ENCODE data around the gene PRPF31.

PRPF31 gene

GRCh38 chr19:54160182-54160811 is 44.7 kb downstream of the PRPF31 start:
- TF ChIP-seq FOXP2 (optimal IDR thresholded peaks at IDR 0.05; ENCODE audit: borderline replicate concordance, extremely low read depth, extremely low read length, insufficient read depth) (no peak), REST (IDR thresholded peaks at IDR 0.05; ENCODE audit: insufficient read depth in 1 of 2, low read depth in 2 of 2, low read length in 2 of 2) (no peak), POLR2AphosphoS5 (IDR thresholded peaks at IDR 0.05; ENCODE audit: low read depth, low read length) (no peak), TAF1 (IDR thresholded peaks at IDR 0.05; ENCODE audit: borderline replicate concordance, insufficient read depth, low read length) (no peak)

GRCh38 chr19:54160854-54161253 is 45.3 kb downstream of the PRPF31 start:
- TF ChIP-seq FOXP2 (optimal IDR thresholded peaks at IDR 0.05; ENCODE audit: borderline replicate concordance, extremely low read depth, extremely low read length, insufficient read depth) (no peak), SIN3A (IDR thresholded peaks at IDR 0.05; ENCODE audit: borderline replicate concordance, insufficient read depth, low read length) (no peak)

- TF ChIP-seq POLR2AphosphoS5 (IDR thresholded peaks at IDR 0.05; ENCODE audit: low read depth, low read length) (no peak), SIN3A (IDR thresholded peaks at IDR 0.05; ENCODE audit: borderline replicate concordance, insufficient read depth, low read length) (no peak)
Observed at GRCh38 chr19:54162241-54162805, 46.8 kb downstream of the PRPF31 start.

GRCh38 chr19:54162884-54163283 is 47.3 kb downstream of the PRPF31 start:
- no peak for TF ChIP-seq REST (IDR thresholded peaks at IDR 0.05; ENCODE audit: insufficient read depth in 1 of 2, low read depth in 2 of 2, low read length in 2 of 2)
- TF ChIP-seq SIN3A (IDR thresholded peaks at IDR 0.05; ENCODE audit: borderline replicate concordance, insufficient read depth, low read length) = no peak
- no peak for TF ChIP-seq TAF1 (IDR thresholded peaks at IDR 0.05; ENCODE audit: borderline replicate concordance, insufficient read depth, low read length)
- no peak for TF ChIP-seq POLR2AphosphoS5 (IDR thresholded peaks at IDR 0.05; ENCODE audit: low read depth, low read length)
- no peak for TF ChIP-seq FOXP2 (optimal IDR thresholded peaks at IDR 0.05; ENCODE audit: borderline replicate concordance, extremely low read depth, extremely low read length, insufficient read depth)

- TF ChIP-seq FOXP2 (optimal IDR thresholded peaks at IDR 0.05; ENCODE audit: borderline replicate concordance, extremely low read depth, extremely low read length, insufficient read depth) (no peak), POLR2AphosphoS5 (IDR thresholded peaks at IDR 0.05; ENCODE audit: low read depth, low read length) (no peak), SIN3A (IDR thresholded peaks at IDR 0.05; ENCODE audit: borderline replicate concordance, insufficient read depth, low read length) (no peak), TAF1 (IDR thresholded peaks at IDR 0.05; ENCODE audit: borderline replicate concordance, insufficient read depth, low read length) (no peak), REST (IDR thresholded peaks at IDR 0.05; ENCODE audit: insufficient read depth in 1 of 2, low read depth in 2 of 2, low read length in 2 of 2) (no peak)
Observed at GRCh38 chr19:54164369-54165068, 49.0 kb downstream of the PRPF31 start.

GRCh38 chr19:54165222-54165621 is 49.7 kb downstream of the PRPF31 start:
- TF ChIP-seq SIN3A (IDR thresholded peaks at IDR 0.05; ENCODE audit: borderline replicate concordance, insufficient read depth, low read length) = no peak
- TF ChIP-seq FOXP2 (optimal IDR thresholded peaks at IDR 0.05; ENCODE audit: borderline replicate concordance, extremely low read depth, extremely low read length, insufficient read depth) = no peak
- no peak for TF ChIP-seq REST (IDR thresholded peaks at IDR 0.05; ENCODE audit: insufficient read depth in 1 of 2, low read depth in 2 of 2, low read length in 2 of 2)
- no peak for TF ChIP-seq POLR2AphosphoS5 (IDR thresholded peaks at IDR 0.05; ENCODE audit: low read depth, low read length)
- no peak for TF ChIP-seq TAF1 (IDR thresholded peaks at IDR 0.05; ENCODE audit: borderline replicate concordance, insufficient read depth, low read length)

All from PFSK-1 (cell line).